ENCODE data around the gene CCDC92. TPM values are rescaled to one million over a fixed set of nuclear protein-coding genes. Genes with fewer than 3 reads are reported as not detected.
"Not testable (repeated sequence)": the region's sequence is repeated elsewhere in the genome, so short reads cannot be mapped to it uniquely, and the experiment has no call there.

Gene CCDC92
- polyA plus RNA-seq, 2 donors: 14.0 to 17.5 TPM

- H3K9me3 ChIP-seq (ENCODE audit: control insufficient read depth in 2 of 2, insufficient read depth in 1 of 2, low read depth in 1 of 2, low read length in 1 of 2): no peaks in the 10 kb centered on the region
- H3K4me3 ChIP-seq (ENCODE audit: low read depth in 1 of 2, low read length in 2 of 2): no peak overlapping the region
- 68 to 73% methylated on average over 3 of the region's 3 CpGs for WGBS, 2 donors
- H3K36me3 ChIP-seq (ENCODE audit: control insufficient read depth in 2 of 2, insufficient read depth in 2 of 2, low read length in 1 of 2): no peaks in the 10 kb centered on the region
- no peaks in the 10 kb centered on the region for H3K27me3 ChIP-seq (ENCODE audit: control insufficient read depth in 1 of 2, insufficient read depth in 2 of 2, low read length in 2 of 2)
- no peaks in the 10 kb centered on the region for H3K4me1 ChIP-seq (ENCODE audit: control insufficient read depth in 2 of 2, insufficient read depth in 2 of 2, low read length in 1 of 2)
- H3K27ac ChIP-seq (ENCODE audit: low read depth in 2 of 2, low read length in 1 of 2): no peak overlapping the region
These were observed 52.7 kb downstream of the CCDC92 start for GRCh38 chr12:123919980-123920360.

- WGBS, 2 donors: 86 to 88% methylated on average over 19 of the region's 19 CpGs
- Histone ChIP-seq H3K4me3 (ENCODE audit: low read depth in 1 of 2, low read length in 2 of 2) (no peak overlapping the region), H3K27me3 (ENCODE audit: control insufficient read depth in 1 of 2, insufficient read depth in 2 of 2, low read length in 2 of 2) (no peaks in the 10 kb centered on the region)
These were observed 55.2 kb downstream of the CCDC92 start for GRCh38 chr12:123917337-123917850.

GRCh38 chr12:123916729-123917128 lies 55.9 kb downstream of the CCDC92 start:
- 40 to 51% methylated on average over 5 of the region's 5 CpGs for WGBS, 2 donors
- Histone ChIP-seq H3K4me3 (ENCODE audit: low read depth in 1 of 2, low read length in 2 of 2) (no peak overlapping the region), H3K27ac (ENCODE audit: low read depth in 2 of 2, low read length in 1 of 2) (no peak overlapping the region), H3K36me3 (ENCODE audit: control insufficient read depth in 2 of 2, insufficient read depth in 2 of 2, low read length in 1 of 2) (no peaks in the 10 kb centered on the region), H3K27me3 (ENCODE audit: control insufficient read depth in 1 of 2, insufficient read depth in 2 of 2, low read length in 2 of 2) (no peaks in the 10 kb centered on the region), H3K9me3 (ENCODE audit: control insufficient read depth in 2 of 2, insufficient read depth in 1 of 2, low read depth in 1 of 2, low read length in 1 of 2) (no peaks in the 10 kb centered on the region), H3K4me1 (ENCODE audit: control insufficient read depth in 2 of 2, insufficient read depth in 2 of 2, low read length in 1 of 2) (no peaks in the 10 kb centered on the region)

More at GRCh38 chr12:123917337-123917850, 55.2 kb downstream of the CCDC92 start:
- no peaks in the 10 kb centered on the region for H3K9me3 ChIP-seq (ENCODE audit: control insufficient read depth in 2 of 2, insufficient read depth in 1 of 2, low read depth in 1 of 2, low read length in 1 of 2)
- H3K27ac ChIP-seq (ENCODE audit: low read depth in 2 of 2, low read length in 1 of 2): no peak overlapping the region
- no peaks in the 10 kb centered on the region for H3K4me1 ChIP-seq (ENCODE audit: control insufficient read depth in 2 of 2, insufficient read depth in 2 of 2, low read length in 1 of 2)
- H3K36me3 ChIP-seq (ENCODE audit: control insufficient read depth in 2 of 2, insufficient read depth in 2 of 2, low read length in 1 of 2): no peaks in the 10 kb centered on the region

- no peaks in the 10 kb centered on the region for H3K36me3 ChIP-seq (ENCODE audit: control insufficient read depth in 2 of 2, insufficient read depth in 2 of 2, low read length in 1 of 2)
- H3K27me3 ChIP-seq (ENCODE audit: control insufficient read depth in 1 of 2, insufficient read depth in 2 of 2, low read length in 2 of 2): no peaks in the 10 kb centered on the region
- no peak overlapping the region for H3K27ac ChIP-seq (ENCODE audit: low read depth in 2 of 2, low read length in 1 of 2)
- H3K9me3 ChIP-seq (ENCODE audit: control insufficient read depth in 2 of 2, insufficient read depth in 1 of 2, low read depth in 1 of 2, low read length in 1 of 2): no peaks in the 10 kb centered on the region
- H3K4me1 ChIP-seq (ENCODE audit: control insufficient read depth in 2 of 2, insufficient read depth in 2 of 2, low read length in 1 of 2): no peaks in the 10 kb centered on the region
- H3K4me3 ChIP-seq (ENCODE audit: low read depth in 1 of 2, low read length in 2 of 2): no peak overlapping the region
- WGBS, 2 donors: 68% methylated on average over 20 of the region's 20 CpGs
These were observed 57.8 kb downstream of the CCDC92 start for GRCh38 chr12:123914726-123915333.

- 63 to 71% methylated on average over 25 of the region's 25 CpGs for WGBS, 2 donors
- no peak overlapping the region for H3K4me3 ChIP-seq (ENCODE audit: low read depth in 1 of 2, low read length in 2 of 2)
- H3K27me3 ChIP-seq (ENCODE audit: control insufficient read depth in 1 of 2, insufficient read depth in 2 of 2, low read length in 2 of 2): no peaks in the 10 kb centered on the region
- H3K4me1 ChIP-seq (ENCODE audit: control insufficient read depth in 2 of 2, insufficient read depth in 2 of 2, low read length in 1 of 2): peaks cover 2 to 5% of the 10 kb centered on the region in 2 donors
- H3K9me3 ChIP-seq (ENCODE audit: control insufficient read depth in 2 of 2, insufficient read depth in 1 of 2, low read depth in 1 of 2, low read length in 1 of 2): no peaks in the 10 kb centered on the region
- H3K27ac ChIP-seq (ENCODE audit: low read depth in 2 of 2, low read length in 1 of 2): no peak overlapping the region
- H3K36me3 ChIP-seq (ENCODE audit: control insufficient read depth in 2 of 2, insufficient read depth in 2 of 2, low read length in 1 of 2): no peaks in the 10 kb centered on the region
These were observed 59.9 kb downstream of the CCDC92 start for GRCh38 chr12:123912415-123913380.

GRCh38 chr12:123911672-123912409 lies 60.8 kb downstream of the CCDC92 start:
- H3K27ac ChIP-seq (ENCODE audit: low read depth in 2 of 2, low read length in 1 of 2); H3K27me3 ChIP-seq (ENCODE audit: control insufficient read depth in 1 of 2, insufficient read depth in 2 of 2, low read length in 2 of 2); H3K4me3 ChIP-seq (ENCODE audit: low read depth in 1 of 2, low read length in 2 of 2); H3K36me3 ChIP-seq (ENCODE audit: control insufficient read depth in 2 of 2, insufficient read depth in 2 of 2, low read length in 1 of 2); H3K9me3 ChIP-seq (ENCODE audit: control insufficient read depth in 2 of 2, insufficient read depth in 1 of 2, low read depth in 1 of 2, low read length in 1 of 2); H3K4me1 ChIP-seq (ENCODE audit: control insufficient read depth in 2 of 2, insufficient read depth in 2 of 2, low read length in 1 of 2): not testable (repeated sequence)
- 65 to 70% methylated on average over 4 to 8 of the region's 9 CpGs for WGBS, 2 donors

- no peak overlapping the region for H3K4me3 ChIP-seq (ENCODE audit: low read depth in 1 of 2, low read length in 2 of 2)
- 67 to 71% methylated on average over 5 of the region's 5 CpGs for WGBS, 2 donors
- no peak overlapping the region for H3K27ac ChIP-seq (ENCODE audit: low read depth in 2 of 2, low read length in 1 of 2)
- H3K27me3 ChIP-seq (ENCODE audit: control insufficient read depth in 1 of 2, insufficient read depth in 2 of 2, low read length in 2 of 2): no peaks in the 10 kb centered on the region
- no peaks in the 10 kb centered on the region for H3K36me3 ChIP-seq (ENCODE audit: control insufficient read depth in 2 of 2, insufficient read depth in 2 of 2, low read length in 1 of 2)
- H3K4me1 ChIP-seq (ENCODE audit: control insufficient read depth in 2 of 2, insufficient read depth in 2 of 2, low read length in 1 of 2): peaks cover 2 to 5% of the 10 kb centered on the region in 2 donors
- H3K9me3 ChIP-seq (ENCODE audit: control insufficient read depth in 2 of 2, insufficient read depth in 1 of 2, low read depth in 1 of 2, low read length in 1 of 2): no peaks in the 10 kb centered on the region
These were observed 61.9 kb downstream of the CCDC92 start for GRCh38 chr12:123910761-123911193.

- WGBS, 2 donors: 88 to 91% methylated on average over 8 of the region's 8 CpGs
- Histone ChIP-seq H3K9me3 (ENCODE audit: control insufficient read depth in 2 of 2, insufficient read depth in 1 of 2, low read depth in 1 of 2, low read length in 1 of 2) (no peaks in the 10 kb centered on the region), H3K36me3 (ENCODE audit: control insufficient read depth in 2 of 2, insufficient read depth in 2 of 2, low read length in 1 of 2) (no peaks in the 10 kb centered on the region), H3K4me1 (ENCODE audit: control insufficient read depth in 2 of 2, insufficient read depth in 2 of 2, low read length in 1 of 2) (peaks cover 2 to 5% of the 10 kb centered on the region in 2 donors), H3K27me3 (ENCODE audit: control insufficient read depth in 1 of 2, insufficient read depth in 2 of 2, low read length in 2 of 2) (no peaks in the 10 kb centered on the region), H3K4me3 (ENCODE audit: low read depth in 1 of 2, low read length in 2 of 2) (no peak overlapping the region), H3K27ac (ENCODE audit: low read depth in 2 of 2, low read length in 1 of 2) (no peak overlapping the region)
These were observed 62.6 kb downstream of the CCDC92 start for GRCh38 chr12:123910057-123910456.
